Activated T-cell treated with anti-CD3 and anti-CD28 coated beads for 24 hours (primary cell): ENCODE data around the gene LTBP1.

Experiments used
- DNase-seq: peaks from one replicate; pipeline ENCODE4 v3.0.0-alpha.2; 2020; ENCODE audit warnings: low read depth

The LTBP1 gene

DNA sequence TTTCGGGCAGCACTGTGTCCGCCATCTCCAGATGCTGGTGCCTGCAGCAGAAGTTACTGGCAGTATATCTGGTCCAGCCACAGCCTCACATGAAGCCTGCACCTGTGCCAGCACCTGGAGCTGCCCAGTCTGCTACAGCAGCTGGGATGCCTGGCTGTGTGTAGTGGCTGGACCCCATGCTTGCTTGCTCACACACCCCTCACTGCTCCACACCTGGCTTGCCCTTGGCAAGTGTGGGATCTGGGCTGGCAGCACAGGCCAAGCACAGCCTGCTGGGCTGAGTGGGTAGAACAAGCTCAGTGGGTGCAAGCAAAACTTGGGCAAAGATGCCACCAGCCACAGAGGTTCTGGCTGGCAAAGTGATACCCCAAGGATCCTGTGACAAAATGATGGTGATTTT, 320.3 kb downstream of the LTBP1 start:
- DNase-seq: no peak

DNA sequence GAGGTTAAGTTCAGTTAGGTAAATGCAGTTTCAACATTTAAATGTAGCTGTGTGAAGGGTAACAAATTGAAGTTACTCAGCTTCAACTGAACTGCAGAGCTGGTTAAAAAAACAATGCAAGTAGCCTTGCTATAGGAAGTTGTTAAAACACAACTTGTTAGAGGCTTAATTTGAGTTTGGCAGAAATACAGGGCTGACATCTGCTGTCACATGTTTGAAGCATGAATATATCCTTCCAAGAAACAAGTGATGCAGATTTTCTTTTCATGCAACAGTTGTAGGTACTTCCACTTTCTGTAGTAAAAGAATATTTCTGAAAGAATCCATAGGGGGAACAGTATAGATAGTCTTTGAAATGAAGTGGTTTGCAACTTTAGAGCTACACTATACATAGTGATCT, 321.0 kb downstream of the LTBP1 start:
- DNase-seq: no peak

GRCh38 chr2:33268246-33268831, 321.6 kb downstream of the LTBP1 start:
- no peak for DNase-seq

DNA sequence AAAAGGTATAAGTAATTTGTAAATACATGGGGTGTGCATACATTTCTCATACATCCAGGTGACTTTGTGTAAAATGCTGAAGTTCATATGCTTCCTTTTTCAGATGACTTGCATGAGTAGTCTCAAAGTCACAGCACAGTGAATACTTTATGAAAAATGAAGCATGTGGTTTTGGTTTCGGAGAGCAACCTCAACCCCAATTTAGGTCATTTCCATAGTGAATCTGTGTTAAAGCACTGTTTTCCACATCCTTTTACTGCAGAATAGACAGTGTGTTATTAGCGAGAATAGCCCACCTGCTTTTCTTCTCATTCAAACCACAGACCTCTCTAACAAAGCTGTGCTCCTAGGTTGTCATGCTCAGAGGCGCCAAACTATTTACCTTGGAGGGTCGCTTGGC, 325.2 kb downstream of the LTBP1 start:
- no peak for DNase-seq

- no peak for DNase-seq
Measured at GRCh38 chr2:33273479-33273878, 326.7 kb downstream of the LTBP1 start.

DNA sequence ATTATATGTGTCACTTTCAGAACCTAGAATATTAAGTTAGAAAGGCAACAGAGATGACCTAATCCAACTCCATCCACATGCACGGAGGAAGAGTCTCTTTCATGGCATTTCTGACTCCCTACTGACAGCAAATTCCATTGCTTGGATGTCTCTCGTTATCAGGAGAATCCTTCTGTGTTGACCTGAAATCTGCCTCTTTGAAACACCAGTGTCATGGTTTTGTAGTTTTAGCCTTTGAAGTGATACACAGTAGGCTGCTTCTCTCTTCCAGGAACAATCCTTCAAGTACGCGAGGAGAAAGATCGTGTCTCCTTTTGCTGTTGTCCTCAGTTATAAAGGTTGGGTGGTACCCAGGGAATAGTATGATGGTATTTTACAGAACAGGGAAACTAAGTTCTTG, 327.8 kb downstream of the LTBP1 start:
- DNase-seq: no peak

DNA sequence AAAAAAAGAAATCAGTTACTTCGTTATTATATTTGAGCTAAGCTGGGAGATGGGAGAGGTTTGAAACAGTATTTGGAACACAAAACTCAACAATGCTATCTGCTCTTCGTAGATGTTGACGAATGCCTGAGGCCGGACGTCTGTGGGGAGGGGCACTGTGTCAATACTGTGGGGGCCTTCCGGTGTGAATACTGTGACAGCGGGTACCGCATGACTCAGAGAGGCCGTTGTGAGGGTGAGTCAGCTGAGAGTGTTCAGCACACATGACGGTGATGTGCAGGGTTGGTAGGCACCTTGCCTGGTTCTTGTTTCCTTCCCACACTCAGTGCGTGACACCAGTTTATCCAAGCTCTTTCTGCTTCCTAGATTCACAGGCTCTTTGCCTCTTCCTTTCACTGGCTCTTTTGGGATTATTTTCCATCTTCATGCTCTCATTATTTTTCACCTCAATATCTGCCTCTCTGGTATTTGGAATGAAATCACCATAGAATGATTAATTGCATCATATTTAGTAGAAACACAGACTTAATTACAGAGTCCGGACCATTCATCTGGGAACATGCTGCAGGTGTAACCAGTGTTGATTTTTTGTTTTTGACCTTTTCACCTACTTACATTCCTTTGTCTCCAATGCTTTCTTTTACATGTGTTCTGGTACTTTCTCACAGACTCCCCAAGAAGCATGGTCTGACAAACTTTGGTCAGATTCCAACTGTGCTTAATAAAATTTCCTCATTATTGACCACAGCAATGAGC, 329.1 kb downstream of the LTBP1 start:
- DNase-seq: no peak

DNA sequence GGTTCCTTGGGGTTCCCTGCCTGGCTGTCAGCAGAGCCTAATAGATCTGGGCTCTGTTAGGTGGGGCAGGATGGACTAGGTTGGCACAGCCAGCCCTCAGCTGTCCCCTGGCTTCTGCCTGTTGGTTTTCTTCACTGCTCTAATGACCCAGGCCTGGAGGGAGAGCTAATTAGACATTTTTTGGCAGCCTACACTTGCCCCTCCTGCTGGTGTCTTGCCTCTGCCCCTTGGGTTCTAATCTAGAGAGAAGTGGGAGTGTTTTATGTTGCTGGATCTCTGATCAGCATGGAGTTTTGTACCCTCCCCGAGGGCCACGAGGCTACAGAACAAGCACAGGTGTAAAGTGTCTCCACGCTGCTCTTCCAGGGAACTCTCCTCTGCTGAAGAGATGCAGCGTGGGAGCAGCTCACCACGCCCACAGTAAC, 330.3 kb downstream of the LTBP1 start:
- no peak for DNase-seq

DNA sequence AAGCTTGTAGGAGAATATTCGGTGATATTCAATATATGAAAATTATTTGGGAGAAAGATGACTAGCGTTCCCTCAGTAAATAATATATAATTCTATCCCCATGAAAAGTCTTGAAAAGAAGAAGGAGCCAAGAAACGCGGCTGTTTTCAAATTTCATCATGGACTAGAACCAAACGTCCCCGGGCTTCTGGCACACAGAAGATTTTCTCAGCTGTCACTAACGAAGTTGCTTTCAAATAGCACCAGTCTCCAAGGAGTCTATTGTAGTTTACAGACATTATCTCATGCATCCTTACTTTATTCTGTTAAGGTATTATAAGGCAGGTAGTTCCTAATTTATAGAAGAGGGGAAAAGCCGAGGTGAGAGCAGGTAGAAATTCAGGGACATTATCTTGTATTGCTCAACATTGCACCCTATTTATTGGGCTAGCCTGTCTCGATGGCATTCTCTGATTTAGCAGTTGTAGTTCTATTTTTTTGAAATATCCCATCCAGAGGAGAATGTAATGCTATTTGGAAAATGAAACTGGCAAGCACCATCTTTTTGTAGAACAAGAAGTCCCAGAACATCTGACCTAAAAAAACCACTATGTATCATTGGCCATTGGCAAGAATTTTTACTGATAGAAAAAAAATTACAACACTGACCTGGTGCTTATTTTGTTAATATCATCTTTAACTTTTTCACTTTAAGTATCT, 331.6 kb downstream of the LTBP1 start:
- DNase-seq: no peak

DNA sequence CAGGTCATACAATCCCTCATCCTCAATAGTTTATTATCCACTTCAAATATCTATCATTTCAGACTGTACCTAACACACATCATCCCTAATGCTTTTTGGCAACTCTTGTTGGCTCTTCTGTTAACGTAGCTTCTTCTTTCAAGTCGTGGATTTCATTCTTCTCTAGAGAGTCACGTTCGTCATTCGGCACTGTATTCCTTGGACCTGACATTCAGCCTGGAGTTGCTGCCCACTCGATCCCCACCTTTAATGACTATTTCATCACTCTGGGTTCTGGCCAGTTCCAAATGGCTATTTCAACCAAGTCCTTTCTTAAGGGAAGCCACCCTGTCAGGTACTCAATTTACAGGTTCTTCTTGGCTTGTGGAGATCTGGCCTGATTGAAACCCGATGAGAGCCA, 337.5 kb downstream of the LTBP1 start:
- no peak for DNase-seq

GRCh38 chr2:33287507-33288005, 340.8 kb downstream of the LTBP1 start:
- no peak for DNase-seq

- no peak for DNase-seq
Measured at GRCh38 chr2:33288011-33288410, 341.3 kb downstream of the LTBP1 start.

- no peak for DNase-seq
Measured at GRCh38 chr2:33289961-33290360, 343.2 kb downstream of the LTBP1 start.

DNA sequence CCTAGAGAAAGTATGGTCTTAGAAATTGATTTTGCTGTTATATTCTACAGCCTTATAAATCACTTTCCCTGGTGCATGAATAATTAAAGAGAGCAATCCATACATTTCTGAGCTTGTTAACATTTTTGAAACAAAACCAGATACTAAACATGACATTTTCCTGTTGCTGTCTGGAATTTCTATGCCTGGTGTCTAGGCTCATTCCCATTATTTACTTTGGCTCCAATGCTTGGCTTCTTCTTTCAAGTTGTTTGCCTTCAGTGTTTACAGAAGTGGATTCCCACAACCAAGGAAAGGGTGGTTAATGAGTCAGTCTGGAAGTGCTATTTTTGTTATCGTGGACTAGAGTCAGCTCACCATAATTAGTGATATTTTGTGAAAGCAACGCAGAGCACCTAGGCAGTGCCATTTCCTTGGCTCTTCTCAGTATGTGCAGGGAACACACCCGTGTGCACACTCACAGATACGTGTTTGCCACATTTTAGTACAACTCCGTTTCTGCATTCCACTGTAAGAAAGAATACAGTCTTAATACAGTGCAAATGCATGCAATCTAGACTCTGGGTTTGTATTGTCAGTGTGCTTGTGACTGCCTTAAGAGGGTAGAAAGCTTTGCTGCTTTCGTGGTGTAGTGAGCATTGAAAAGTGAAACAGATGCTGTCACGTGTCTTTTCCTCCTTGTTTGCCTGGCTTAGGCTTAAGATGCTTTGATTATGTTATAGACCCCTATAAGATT, 344.7 kb downstream of the LTBP1 start:
- DNase-seq: no peak

- no peak for DNase-seq
Measured at GRCh38 chr2:33292063-33292462, 345.3 kb downstream of the LTBP1 start.

- DNase-seq: no peak
Measured at GRCh38 chr2:33292981-33293595, 346.3 kb downstream of the LTBP1 start.

- DNase-seq: no peak
Measured at GRCh38 chr2:33298233-33298632, 351.5 kb downstream of the LTBP1 start.

DNA sequence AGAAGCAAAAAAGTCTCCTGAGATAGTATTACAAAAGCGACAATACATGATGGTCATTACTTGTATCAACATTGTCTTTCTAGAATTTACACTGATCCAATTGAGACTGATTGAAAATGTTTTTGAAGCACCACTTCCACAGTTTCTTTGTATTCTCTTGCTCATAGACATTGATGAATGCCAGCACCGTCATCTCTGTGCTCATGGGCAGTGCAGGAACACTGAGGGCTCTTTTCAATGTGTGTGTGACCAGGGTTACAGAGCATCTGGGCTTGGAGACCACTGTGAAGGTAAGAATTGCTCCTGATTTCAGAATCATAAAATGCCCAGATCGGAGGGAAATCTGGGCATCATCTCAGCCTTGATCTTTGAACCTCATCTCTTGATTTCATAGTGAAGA, 354.6 kb downstream of the LTBP1 start:
- no peak for DNase-seq

DNA sequence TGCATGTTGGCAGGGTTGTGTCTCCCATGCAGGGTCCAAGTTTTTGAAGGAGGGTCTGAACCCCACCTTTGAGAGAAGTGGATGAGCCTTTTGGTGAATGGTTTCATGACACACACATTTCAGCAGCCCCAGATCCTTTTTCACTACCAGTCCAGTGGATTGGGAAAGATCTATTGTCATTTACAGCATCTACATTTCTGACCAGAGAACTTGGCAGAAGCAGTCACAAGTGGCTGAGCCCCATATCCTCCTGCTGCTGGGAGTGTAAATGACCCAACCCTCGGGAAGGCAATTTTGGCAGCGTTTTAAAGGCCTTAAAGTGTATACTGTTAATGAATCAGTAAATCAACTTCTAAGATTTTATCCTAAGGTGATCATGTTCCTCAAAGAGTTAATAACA, 355.6 kb downstream of the LTBP1 start:
- no peak for DNase-seq

GRCh38 chr2:33304032-33304864, 357.5 kb downstream of the LTBP1 start:
- no peak for DNase-seq

DNA sequence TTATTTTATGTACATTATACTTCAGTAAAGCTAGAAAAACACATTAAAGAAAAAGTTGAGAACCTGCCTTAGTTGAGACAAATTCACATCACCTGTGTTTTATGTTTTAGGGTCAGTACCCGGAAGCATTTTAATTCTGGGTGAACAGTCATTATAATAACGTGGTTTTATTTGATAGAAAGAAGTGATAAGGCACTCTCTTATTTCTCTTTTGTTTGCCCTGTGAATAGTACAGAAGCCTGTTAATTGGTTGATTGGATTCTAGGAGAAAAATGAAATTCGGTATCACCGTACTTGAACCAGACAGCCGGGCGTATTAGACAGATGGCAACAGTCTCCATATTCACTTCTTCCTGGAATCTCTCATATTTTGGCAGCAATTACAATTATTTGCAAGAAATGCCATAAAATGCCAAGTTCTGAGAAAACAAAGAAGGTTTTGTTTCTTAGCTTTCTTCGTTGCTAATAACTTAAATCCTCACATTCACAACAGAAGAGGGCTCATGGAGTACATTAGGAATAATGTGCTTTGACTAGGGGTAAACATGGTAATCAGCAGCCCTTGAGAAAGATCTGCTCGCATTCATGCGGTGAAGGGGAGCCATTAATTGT, 361.0 kb downstream of the LTBP1 start:
- DNase-seq: no peak
